ENCODE measurements around the gene CD24. TPM values are rescaled to one million over a fixed set of nuclear protein-coding genes. Genes with fewer than 3 reads are reported as not detected.
"Not testable (repeated sequence)": the region's sequence is repeated elsewhere in the genome, so short reads cannot be mapped to it uniquely, and the experiment has no call there.

Gene CD24
- total RNA-seq (2014; rRNA removed; shearing (Covaris generic)) = 193 and 230 TPM in 2 replicates

GRCh38 chr6:106974336-106974998 is at the start of gene CD24:
CD24 (minus strand) TSS chr6:106974729; CDS start chr6:106974646, 83 bp downstream.
- peak; percentile 82 for DNase-seq (ENCODE audit: low read depth)

DNA sequence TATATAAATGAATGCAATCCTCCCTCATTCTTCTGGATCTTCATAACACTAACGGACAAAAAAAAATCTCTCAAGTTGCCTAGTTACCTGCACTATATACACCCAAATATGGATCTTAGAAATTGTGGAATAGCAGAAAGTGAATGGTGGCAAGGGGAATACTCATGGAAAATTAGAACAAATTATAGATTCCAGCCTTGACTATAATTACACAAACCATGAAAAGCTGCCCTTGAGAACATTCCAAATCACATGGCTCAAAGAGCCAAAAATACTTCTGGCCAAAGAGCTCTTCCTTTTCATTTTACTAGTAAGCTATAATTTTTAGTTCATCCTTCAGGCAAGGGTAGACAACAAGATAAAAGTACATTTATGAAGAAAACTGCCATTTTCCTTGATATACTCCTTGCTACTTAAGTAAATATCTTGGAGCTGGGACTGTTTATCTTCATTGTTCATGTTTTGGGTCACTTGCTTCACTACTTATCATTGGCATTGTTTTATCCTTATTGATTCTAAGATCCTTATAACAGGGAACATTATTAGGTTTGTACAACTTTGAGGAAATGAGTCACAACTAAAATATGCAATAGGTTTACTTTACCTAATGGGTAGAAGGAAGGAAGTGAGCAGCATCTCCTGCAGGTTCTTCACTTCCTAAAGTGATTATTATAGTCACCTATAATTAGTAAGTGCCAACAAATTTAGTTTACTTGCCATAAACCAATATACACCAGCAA is 47.1 kb upstream of the CD24 start:
- no peak for DNase-seq (ENCODE audit: low read depth)

GRCh38 chr6:107020239-107020638 is 45.7 kb upstream of the CD24 start:
- no peak for DNase-seq (ENCODE audit: low read depth)

- not testable (repeated sequence) for DNase-seq (ENCODE audit: low read depth)
Measured at GRCh38 chr6:107019628-107020027, 45.1 kb upstream of the CD24 start.

GRCh38 chr6:107019047-107019446 is 44.5 kb upstream of the CD24 start:
- DNase-seq (ENCODE audit: low read depth) = no peak

DNA sequence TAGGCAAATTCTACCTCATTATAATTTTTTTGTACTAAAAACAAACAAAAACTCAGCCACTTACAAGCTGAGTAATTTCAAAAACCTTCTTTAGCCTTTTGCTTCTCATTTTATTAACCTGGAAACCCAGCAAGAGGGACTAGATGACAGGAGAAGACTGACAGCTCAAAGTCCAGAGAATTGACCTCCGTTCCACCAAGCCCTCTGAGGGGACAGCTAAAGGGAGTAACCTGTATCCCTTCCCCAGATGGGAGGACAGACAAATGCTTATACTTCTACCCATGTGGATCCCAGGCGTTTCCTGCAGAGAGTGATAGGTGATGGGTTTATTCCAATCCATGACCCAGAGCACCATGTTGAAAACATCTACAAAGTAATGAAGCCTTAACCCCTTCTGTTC is 35.0 kb upstream of the CD24 start:
- no peak for DNase-seq (ENCODE audit: low read depth)

GRCh38 chr6:106997392-106998158 is 23.0 kb upstream of the CD24 start:
- peak; percentile 65 for DNase-seq (ENCODE audit: low read depth)

- DNase-seq (ENCODE audit: low read depth) = no peak
Measured at GRCh38 chr6:106995640-106996039, 21.1 kb upstream of the CD24 start.

- not testable (repeated sequence) for DNase-seq (ENCODE audit: low read depth)
Measured at GRCh38 chr6:106989737-106990136, 15.2 kb upstream of the CD24 start.

GRCh38 chr6:106988664-106989063 is 14.1 kb upstream of the CD24 start:
- DNase-seq (ENCODE audit: low read depth) = no peak

DNA sequence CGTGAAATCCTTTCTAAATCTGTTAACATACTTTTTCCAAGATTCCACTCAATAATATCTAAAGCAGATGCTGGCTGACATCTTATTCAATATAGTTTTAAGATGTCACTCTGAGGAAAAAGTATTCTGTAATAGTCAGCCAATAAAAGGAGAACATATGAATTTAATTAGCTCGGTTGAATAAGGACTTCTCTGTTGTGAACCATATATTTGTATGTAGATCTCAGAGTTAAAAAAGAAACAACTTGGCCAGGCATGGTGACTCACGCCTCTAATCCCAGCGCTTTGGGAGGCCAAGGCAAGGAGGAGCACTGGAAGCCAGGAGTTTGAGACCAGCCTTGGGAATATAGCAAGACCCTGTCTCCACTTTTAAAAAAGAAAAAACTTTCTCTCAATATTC is 7.4 kb upstream of the CD24 start:
- DNase-seq (ENCODE audit: low read depth) = no peak

DNA sequence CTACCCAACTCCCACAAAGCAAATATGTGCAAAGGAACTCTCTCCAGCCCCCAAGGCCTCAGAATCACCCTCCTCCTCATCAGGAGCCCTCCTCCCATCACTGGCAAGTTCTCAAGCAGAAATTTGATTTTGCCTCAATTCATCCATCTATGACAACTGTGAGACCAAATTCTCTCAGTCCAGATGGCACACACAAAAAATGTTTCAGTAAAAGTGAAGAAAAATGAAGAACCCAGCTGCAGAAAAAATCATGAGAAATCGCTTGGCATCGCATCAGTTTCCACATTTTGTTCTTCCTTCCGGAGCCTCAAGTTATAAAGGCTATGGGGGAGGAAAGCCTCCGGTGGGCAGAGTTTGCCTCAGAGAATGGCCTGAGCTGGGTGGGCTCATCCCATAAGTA is 6.4 kb upstream of the CD24 start:
- DNase-seq (ENCODE audit: low read depth) = no peak

DNA sequence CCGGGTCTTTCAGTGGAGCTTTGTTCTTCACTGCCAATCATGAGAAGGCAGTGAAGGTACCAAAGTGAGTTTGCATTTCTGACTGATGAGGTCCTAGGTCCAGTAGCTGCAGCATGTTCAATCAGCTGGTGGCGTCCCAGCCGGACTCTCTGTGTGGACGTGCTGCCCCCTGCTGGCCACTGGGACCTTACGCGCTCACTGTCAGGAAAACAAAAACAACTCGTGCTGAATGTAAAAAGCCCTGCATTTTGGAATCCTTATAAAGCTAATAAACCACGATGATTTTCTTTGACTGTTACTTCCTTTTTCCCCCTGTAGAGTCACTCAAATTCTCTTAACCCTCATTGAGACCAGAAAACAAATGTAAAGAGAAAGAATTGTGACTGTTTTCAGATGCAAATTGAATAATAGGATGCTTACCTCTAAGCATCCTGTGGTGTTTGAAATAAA is 4.9 kb upstream of the CD24 start:
- peak; percentile 88 for DNase-seq (ENCODE audit: low read depth)

DNA sequence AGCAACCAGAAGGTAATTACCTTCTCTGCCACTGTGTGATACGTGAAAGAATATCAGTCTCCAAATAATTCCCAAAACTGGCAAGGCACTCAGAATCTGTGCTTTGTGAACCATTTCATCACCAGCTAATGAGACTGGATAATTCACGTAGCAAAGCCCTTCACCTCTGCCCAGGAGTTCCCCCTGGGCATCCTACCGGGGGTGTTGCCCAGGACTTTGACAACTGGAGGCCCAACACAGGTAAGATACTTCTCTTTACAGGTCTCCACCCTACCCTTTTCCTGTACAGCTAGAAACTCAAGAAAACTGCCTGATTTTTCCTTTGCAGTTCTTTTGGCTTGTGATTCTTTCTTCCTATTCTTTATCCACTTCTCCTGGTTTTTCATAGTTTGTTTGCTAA is 2.7 kb upstream of the CD24 start:
- no peak for DNase-seq (ENCODE audit: low read depth)

GRCh38 chr6:106976270-106976669 is 1.7 kb upstream of the CD24 start:
- DNase-seq (ENCODE audit: low read depth) = no peak

GRCh38 chr6:106975738-106976064 is 1.2 kb upstream of the CD24 start:
- peak; percentile 30 for DNase-seq (ENCODE audit: low read depth)

DNA sequence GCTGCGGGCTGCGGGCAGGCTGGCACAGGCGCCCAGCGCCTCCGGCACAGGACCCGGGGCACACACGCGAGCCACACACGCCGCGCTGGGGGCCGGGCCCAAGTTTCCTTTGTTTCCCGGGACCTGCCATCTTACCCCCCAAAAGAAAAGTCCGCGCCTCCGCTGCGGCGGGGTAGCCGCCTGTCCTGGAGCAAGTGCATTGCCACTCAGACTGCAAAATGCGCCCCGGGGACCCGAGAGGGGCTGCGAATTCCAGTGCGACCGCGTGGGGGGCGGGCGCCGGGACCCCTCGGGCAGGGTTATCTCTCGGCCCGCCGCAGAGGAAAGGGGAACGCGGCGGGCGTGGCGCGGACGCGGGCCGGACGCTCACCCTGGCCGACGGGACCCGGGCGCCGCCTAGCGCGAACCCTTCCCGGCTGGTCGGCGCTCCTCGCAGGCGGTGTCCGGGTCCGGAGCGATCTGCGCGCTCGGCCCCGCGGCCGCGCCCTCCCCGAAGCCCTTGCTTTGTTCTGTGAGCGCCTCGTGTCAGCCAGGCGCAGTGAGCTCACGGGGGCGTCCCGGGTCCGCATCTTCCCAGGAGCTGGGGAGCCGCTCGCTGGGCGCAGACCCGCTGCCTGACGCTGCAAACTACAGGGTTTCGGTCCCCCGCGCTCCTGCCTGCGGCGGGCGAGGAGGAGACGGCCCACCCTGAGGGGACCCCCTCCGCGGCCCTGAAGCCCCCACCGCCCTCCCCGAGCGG is 639 bp upstream of the CD24 start:
- DNase-seq (ENCODE audit: low read depth) = peak; percentile 82

DNA sequence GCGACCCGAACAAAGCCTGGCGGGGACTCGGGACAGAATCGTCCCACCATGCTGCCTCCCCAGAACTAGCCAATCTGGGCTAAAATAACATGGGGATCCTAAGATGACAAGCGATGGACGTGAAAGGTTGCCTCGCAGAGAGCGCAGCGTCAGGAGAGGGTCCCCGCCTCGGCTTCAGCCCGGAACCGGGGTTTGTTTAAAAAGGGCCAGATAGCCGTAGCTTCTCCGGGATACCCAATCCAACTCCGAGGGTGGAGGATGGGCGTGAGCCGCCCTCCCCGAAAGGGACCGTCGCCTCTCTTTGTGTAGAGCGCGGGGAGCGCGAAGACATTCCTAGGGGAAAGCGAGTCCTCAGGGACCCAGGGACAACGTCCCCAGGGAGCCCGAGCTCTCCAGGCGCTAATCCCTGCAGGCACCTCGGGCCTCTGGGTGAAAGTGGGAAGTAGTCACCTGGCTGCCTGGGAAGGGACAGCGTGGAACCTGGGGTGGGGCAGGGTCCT is 643 bp downstream of the CD24 start:
- peak; percentile 39 for DNase-seq (ENCODE audit: low read depth)

- no peak for DNase-seq (ENCODE audit: low read depth)
Measured at GRCh38 chr6:106973018-106973835, 1.3 kb downstream of the CD24 start.

DNA sequence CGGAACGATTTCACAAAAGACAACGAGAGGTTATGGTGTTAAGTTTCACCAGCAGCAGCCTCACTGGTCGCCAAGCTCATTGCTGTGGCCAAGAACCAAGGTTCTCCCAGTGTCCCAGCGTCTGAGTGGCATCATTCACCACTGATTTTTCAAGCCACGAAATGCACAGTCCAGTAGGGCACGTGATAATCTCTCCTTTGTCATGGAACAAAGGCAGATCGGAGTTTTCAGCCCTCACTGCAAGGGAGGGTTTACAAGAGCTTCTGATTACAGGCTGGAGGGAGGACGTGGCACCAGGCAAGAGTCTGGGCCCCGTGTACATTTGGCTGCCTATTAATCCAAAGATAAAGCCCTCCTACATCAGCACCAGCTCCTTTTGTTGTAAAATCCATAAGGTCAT is 2.0 kb downstream of the CD24 start:
- no peak for DNase-seq (ENCODE audit: low read depth)

DNA sequence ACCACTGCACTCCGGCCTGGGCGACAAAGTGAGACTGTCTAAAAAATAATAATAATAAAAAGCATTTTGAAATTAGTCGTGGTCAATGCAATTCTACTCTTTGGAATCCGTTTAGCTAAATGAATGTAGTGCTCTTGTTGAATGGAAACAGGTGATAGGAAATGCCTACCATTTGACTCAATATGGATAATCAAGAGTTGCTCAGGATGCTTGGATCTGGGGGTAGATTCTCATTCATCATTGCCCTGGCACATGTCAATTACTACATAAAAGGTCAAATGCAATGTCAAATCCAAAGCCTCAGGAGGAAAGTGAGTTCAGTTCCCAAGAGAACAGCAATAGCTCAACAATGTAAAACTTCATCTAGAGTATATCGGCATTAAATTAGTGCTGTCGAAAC is 3.8 kb downstream of the CD24 start:
- DNase-seq (ENCODE audit: low read depth) = not testable (repeated sequence)

Data from Daoy (cell line).